Peyer's patch (tissue), 4 donors: ENCODE results near the gene E4F1. TPM values are rescaled to one million over a fixed set of nuclear protein-coding genes. Genes with fewer than 3 reads are reported as not detected.
"Not testable (repeated sequence)": the region's sequence is repeated elsewhere in the genome, so short reads cannot be mapped to it uniquely, and the experiment has no call there.

ENCODE experiments used
- DNase-seq, 3 donors: peaks; one replicate each; pipeline ENCODE4 v3.0.0-alpha.2; 2017 to 2019
- H3K27ac ChIP-seq, 4 donors: fragments of 200-600 bp; sonication (generic); one replicate each; pipeline ENCODE4 v1.5.1; 2016 to 2019
- H3K27me3 ChIP-seq, 2 donors: fragments of 200-600 bp; sonication (generic); one replicate each; pipeline ENCODE4 v1.5.1; 2019
- H3K36me3 ChIP-seq, 3 donors: fragments of 200-600 bp; sonication (generic); one replicate each; pipeline ENCODE4 v1.5.1; 2016 to 2019
- H3K4me1 ChIP-seq, 4 donors: fragments of 200-600 bp; sonication (generic); one replicate each; pipeline ENCODE4 v1.5.1; 2016 to 2019
- H3K4me3 ChIP-seq, 4 donors: fragments of 200-600 bp; sonication (generic); 1 replicate in 3 of 4; 2 replicates in 1 of 4; pipeline ENCODE4 v1.5.1; 2016 to 2019; ENCODE audit warnings: mild to moderate bottlenecking in 1 of 4
- H3K9me3 ChIP-seq, 4 donors: fragments of 200-600 bp; sonication (generic); one replicate each; pipeline ENCODE4 v1.5.1; 2016 to 2019; ENCODE audit warnings: mild to moderate bottlenecking in 1 of 4
- POLR2A ChIP-seq, 2 donors: fragments of 450-650 bp; IDR thresholded peaks; one replicate each; pipeline ENCODE4 v1.5.1; 2017; ENCODE audit warnings: antibody characterized with exemption in 2 of 2, mild to moderate bottlenecking in 2 of 2, moderate library complexity in 2 of 2
- total RNA-seq, 4 donors: library from RNA; depleted of rRNA; stranded (reverse); fragments of >200 nt; gene quantifications; one replicate each; pipeline ENCODE4 v1.1.0, GENCODE V29; 2016
- TF ChIP-seq, protein P1 (sequence below), 6 experiments: fragments of 450-650 bp in 4 of 6; fragments of 200-600 bp in 2 of 6; sonication (generic) in 1 of 6; IDR thresholded peaks; one replicate each; pipeline ENCODE4 v1.5.1; 2017 to 2019; ENCODE audit warnings: antibody characterized with exemption in 6 of 6, mild to moderate bottlenecking in 3 of 6, moderate library complexity in 1 of 6

E4F1 gene
- total RNA-seq, 4 donors from 2014 or later = 35.6 to 124 (median 76.2) TPM

DNA sequence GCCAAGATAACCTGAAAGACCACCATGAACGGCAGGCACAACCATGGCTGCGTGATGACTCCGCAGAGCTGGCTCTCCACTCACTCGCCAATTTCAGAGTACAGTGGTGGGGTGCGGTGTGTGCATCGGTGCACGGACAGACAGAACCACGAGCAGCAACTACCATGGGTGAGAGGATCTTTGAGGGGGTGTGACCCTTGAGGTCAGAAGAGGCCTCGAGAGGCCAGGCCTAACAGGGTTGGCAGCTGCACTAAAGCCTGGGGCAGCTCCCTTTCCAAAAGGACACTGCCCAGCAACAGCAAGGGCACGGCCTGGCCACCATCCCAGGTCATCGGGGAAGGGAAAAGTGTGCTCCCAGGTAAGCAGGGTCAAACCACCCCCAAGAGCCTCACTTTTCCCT, 29.9 kb downstream of the E4F1 start:
- TF ChIP-seq, protein P1, sequence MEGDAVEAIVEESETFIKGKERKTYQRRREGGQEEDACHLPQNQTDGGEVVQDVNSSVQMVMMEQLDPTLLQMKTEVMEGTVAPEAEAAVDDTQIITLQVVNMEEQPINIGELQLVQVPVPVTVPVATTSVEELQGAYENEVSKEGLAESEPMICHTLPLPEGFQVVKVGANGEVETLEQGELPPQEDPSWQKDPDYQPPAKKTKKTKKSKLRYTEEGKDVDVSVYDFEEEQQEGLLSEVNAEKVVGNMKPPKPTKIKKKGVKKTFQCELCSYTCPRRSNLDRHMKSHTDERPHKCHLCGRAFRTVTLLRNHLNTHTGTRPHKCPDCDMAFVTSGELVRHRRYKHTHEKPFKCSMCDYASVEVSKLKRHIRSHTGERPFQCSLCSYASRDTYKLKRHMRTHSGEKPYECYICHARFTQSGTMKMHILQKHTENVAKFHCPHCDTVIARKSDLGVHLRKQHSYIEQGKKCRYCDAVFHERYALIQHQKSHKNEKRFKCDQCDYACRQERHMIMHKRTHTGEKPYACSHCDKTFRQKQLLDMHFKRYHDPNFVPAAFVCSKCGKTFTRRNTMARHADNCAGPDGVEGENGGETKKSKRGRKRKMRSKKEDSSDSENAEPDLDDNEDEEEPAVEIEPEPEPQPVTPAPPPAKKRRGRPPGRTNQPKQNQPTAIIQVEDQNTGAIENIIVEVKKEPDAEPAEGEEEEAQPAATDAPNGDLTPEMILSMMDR (IDR thresholded peaks at IDR 0.05) = no peak
- no peak for TF ChIP-seq POLR2A (IDR thresholded peaks at IDR 0.05)
- Histone ChIP-seq H3K27me3 (no peaks in the 10 kb centered on the region), H3K36me3 (peaks cover 0 to 67% (median 0%) of the 10 kb centered on the region in 3 donors), H3K9me3 (no peaks in the 10 kb centered on the region), H3K4me1 (peaks cover 0 to 17% (median 11%) of the 10 kb centered on the region in 4 donors), H3K27ac (peak overlapping the region in 1 of 4 donors; percentile 90), H3K4me3 (no peak overlapping the region)
- DNase-seq = peak in 1 of 3 donors; percentile 49

DNA sequence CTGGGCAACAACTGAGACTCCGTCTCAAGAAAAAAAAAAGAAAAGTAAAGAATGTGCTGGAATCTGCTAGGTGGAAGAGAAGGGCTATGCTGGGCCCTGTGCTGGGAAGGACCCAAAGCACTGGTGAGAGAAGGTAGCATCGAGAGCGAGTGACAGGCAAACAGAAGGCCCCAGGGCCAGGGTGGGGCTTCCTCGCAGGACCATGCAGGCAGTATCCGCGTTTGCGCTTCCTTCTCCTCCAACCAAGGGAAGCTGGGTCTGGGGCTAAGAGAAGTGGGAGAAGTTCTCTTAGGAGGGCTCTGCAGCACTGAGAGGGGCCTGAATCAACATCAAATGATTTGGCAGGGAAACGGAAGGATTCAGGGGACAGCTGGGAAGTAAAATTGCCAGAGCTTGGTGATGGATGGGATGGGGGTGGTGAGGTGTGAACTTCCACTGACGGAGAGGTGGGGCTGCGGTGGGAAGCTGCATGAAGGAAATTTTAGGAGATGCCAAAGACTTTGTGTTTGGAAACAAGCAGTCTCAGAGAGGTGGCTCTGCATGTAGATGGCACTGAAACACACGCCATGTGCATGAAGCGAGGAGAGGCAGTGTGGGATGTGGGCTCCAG, 33.2 kb downstream of the E4F1 start:
- Histone ChIP-seq H3K4me1 (peaks cover 0 to 7% (median 5%) of the 10 kb centered on the region in 4 donors), H3K9me3 (no peaks in the 10 kb centered on the region), H3K27ac (no peak overlapping the region), H3K27me3 (no peaks in the 10 kb centered on the region), H3K36me3 (peaks cover 0 to 90% (median 0%) of the 10 kb centered on the region in 3 donors), H3K4me3 (no peak overlapping the region)
- TF ChIP-seq, protein P1 (IDR thresholded peaks at IDR 0.05) = no peak
- TF ChIP-seq POLR2A (IDR thresholded peaks at IDR 0.05) = no peak
- DNase-seq = no peak

DNA sequence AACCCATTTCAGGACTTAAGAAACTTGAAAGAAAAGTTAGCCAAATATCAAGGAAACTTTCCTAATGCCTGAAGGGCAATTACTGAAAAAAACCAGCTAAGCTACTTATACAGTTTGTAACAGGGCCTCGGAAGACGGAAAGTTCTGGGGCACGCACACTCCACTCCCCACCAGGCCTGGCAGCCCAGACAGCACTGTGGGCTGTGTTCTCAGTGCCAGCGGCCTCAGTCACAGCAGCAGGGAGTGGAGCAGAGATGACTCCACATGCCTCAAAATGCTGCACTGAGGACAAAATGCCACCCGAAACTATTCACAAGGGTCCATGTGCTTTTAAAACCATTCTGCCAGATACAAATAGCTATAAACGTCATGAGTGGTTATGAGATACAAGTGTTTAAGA, 34.3 kb downstream of the E4F1 start:
- Histone ChIP-seq H3K27me3 (no peaks in the 10 kb centered on the region), H3K36me3 (peaks cover 0 to 100% (median 0%) of the 10 kb centered on the region in 3 donors), H3K4me1 (no peaks in the 10 kb centered on the region), H3K4me3 (no peak overlapping the region), H3K27ac (no peak overlapping the region), H3K9me3 (no peaks in the 10 kb centered on the region)
- TF ChIP-seq, protein P1 (IDR thresholded peaks at IDR 0.05) = no peak
- TF ChIP-seq POLR2A (IDR thresholded peaks at IDR 0.05) = no peak
- DNase-seq = no peak

DNA sequence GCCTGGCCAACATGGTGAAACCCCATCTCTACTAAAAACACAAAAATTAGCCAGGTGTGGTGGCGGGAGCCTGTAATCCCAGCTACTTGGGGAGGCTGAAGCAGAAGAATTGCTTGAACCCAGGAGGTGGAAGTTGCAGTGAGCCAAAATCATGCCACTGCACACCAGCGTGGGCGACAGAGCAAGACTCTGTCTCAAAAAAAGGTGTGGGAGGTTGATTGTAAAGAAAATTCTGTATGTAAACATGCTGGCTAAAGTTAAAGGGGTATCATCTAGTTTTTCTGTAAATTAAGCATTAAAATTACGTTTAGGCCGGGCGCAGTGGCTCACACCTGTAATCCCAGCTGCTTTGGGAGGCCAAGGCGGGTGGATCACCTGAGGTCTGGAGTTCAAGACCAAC, 35.1 kb downstream of the E4F1 start:
- not testable (repeated sequence) for DNase-seq, H3K9me3 ChIP-seq, H3K4me1 ChIP-seq, H3K27me3 ChIP-seq, H3K4me3 ChIP-seq, H3K27ac ChIP-seq
- peaks cover 0 to 100% (median 0%) of the 10 kb centered on the region in 3 donors for H3K36me3 ChIP-seq

DNA sequence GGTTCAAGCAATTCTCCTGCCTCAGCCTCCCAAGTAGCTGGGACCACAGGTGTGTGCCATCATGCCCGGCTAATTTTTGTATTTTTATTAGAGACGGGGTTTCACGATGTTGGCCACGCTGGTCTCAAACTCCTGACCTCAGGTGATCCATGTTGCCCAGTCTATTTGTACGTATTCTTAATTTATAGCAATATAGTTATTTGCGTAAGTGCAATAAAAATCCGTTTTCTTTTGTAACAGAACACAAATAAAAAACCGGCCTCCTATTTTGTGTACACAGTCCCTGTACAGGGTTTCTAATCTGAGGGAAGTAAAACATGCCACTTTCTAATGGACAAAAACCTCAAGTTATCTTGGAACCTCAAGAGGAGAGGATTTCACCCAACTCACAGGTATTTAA, 36.9 kb downstream of the E4F1 start:
- DNase-seq = no peak
- Histone ChIP-seq H3K4me1 (peaks cover 0 to under 1% (median 0%) of the 10 kb centered on the region in 4 donors), H3K9me3 (no peaks in the 10 kb centered on the region), H3K27me3 (no peaks in the 10 kb centered on the region), H3K36me3 (peaks cover 0 to 92% (median 0%) of the 10 kb centered on the region in 3 donors), H3K27ac (no peak overlapping the region), H3K4me3 (no peak overlapping the region)
- TF ChIP-seq, protein P1 (IDR thresholded peaks at IDR 0.05) = no peak
- TF ChIP-seq POLR2A (IDR thresholded peaks at IDR 0.05) = no peak

DNA sequence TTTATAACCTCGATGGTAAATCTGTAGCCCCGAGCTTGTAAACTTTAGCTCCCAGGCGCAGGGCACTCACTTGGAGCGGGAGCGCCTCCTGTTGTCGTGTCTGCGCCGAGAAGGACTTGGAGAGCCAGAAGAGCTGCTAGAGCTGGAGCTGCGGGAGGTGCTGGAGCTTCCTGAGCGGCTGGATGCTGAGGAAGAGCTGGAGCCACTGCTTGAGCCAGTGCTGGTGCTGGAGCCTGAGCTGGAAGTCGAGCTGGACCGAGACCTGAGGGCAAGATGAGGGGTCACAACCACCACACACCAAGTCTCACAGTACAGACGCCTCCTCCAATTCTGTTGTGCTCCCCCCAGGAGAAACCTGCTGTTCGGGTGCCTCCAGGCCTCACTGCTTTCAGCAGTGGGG, 39.6 kb downstream of the E4F1 start:
- H3K27ac ChIP-seq, H3K9me3 ChIP-seq, H3K4me3 ChIP-seq, DNase-seq, H3K27me3 ChIP-seq: not testable (repeated sequence)
- Histone ChIP-seq H3K36me3 (peaks cover 0 to 64% (median 0%) of the 10 kb centered on the region in 3 donors), H3K4me1 (peaks cover 0 to 18% (median 3%) of the 10 kb centered on the region in 4 donors)

DNA sequence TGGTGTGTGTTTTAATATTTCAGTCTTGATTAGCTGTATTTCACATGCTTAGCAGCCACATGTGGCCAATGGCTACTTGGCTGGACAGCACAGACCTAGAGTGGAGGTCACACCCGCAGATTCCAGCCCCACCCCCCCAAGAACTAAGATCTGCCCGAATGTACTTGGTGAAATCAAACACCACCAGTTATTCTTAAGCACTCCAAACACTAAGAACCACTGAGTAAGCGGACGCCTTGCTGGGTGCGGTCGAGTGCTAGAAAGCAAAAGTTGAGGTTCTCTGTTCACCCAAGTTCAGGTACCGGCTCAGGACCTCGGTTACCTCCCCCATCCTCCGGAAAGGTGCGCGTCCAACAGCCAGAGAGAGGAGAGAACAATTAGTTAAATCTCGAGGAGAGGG, 43.5 kb downstream of the E4F1 start:
- peak overlapping the region; percentile 90 to 97 (median 94) for H3K27ac ChIP-seq
- DNase-seq, H3K27me3 ChIP-seq, H3K9me3 ChIP-seq: not testable (repeated sequence)
- H3K4me1 ChIP-seq = peaks cover 0 to 36% (median 8%) of the 10 kb centered on the region in 4 donors
- H3K36me3 ChIP-seq = peaks cover 0 to 26% (median 0%) of the 10 kb centered on the region in 3 donors
- peak overlapping the region; percentile 72 to 88 (median 78) for H3K4me3 ChIP-seq

DNA sequence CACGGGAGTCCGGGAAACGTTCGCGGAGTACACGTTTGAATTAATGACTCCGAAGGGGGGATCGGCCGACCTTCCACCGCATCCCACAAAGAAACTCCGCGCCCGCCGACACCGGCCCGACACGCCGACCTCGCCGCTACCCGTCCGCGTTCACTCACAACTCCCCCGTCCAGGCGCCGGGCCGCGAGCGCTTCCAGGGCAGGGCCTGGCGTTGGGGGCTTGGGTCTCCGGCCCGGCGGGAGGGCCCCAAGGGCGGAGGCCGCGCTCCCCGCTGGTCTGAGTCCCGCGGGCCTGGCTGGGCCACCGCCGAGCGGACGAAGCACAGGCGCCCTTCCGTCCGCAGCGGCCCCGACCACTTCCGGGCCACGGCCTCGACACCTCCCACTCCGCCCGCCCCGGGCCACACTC, 44.1 kb downstream of the E4F1 start:
- H3K27me3 ChIP-seq, H3K9me3 ChIP-seq, DNase-seq: not testable (repeated sequence)
- peaks cover 0 to 36% (median 8%) of the 10 kb centered on the region in 4 donors for H3K4me1 ChIP-seq
- peak overlapping the region; percentile 72 to 88 (median 78) for H3K4me3 ChIP-seq
- H3K36me3 ChIP-seq = peaks cover 0 to 19% (median 0%) of the 10 kb centered on the region in 3 donors
- H3K27ac ChIP-seq = peak overlapping the region; percentile 90 to 97 (median 94)
